MM.1S (cell line): Measurements from ENCODE around the gene FUOM.

Experiments used
- DNase-seq: peaks from one replicate; pipeline ENCODE4 v3.0.0-alpha.2; 2015
- H2AFZ ChIP-seq: fragments of 300-600 bp; sonication (generic); 2 replicates; pipeline ENCODE4 v1.6.0; 2016; ENCODE audit warnings: antibody characterized with exemption, low read length
- H3F3A ChIP-seq: fragments of 300-600 bp; sonication (generic); 2 replicates; pipeline ENCODE4 v1.6.1; 2016; ENCODE audit warnings: mild to moderate bottlenecking, antibody characterized with exemption, low read length, moderate library complexity, mixed read lengths; ENCODE audit not compliant: insufficient read depth
- H3K27ac ChIP-seq: fragments of 300-600 bp; sonication (generic); 2 replicates; pipeline ENCODE4 v1.5.1; 2016; ENCODE audit warnings: mild to moderate bottlenecking, low read length
- H3K27me3 ChIP-seq: fragments of 300-600 bp; sonication (generic); replicated peaks from 2 replicates; pipeline ENCODE4 v1.6.0; 2016; ENCODE audit warnings: low read length; ENCODE audit not compliant: insufficient read depth
- H3K36me3 ChIP-seq: fragments of 300-600 bp; sonication (generic); replicated peaks from 2 replicates; pipeline ENCODE4 v1.6.1; 2016; ENCODE audit warnings: mild to moderate bottlenecking, low read length, mixed read lengths; ENCODE audit not compliant: insufficient read depth
- H3K4me1 ChIP-seq: fragments of 300-600 bp; sonication (generic); 2 replicates; pipeline ENCODE4 v1.6.1; 2016; ENCODE audit warnings: low read length, mixed read lengths
- H3K4me2 ChIP-seq: fragments of 300-600 bp; sonication (generic); 2 replicates; pipeline ENCODE4 v1.6.0; 2016; ENCODE audit warnings: low read depth, low read length
- H3K4me3 ChIP-seq: fragments of 300-600 bp; sonication (generic); 2 replicates; pipeline ENCODE4 v1.5.1; 2016; ENCODE audit warnings: low read length, mixed read lengths
- H3K79me2 ChIP-seq: fragments of 300-600 bp; sonication (generic); 2 replicates; pipeline ENCODE4 v1.6.1; 2016; ENCODE audit warnings: mixed run types, low read length, mixed read lengths
- H3K9ac ChIP-seq: fragments of 300-600 bp; sonication (generic); 2 replicates; pipeline ENCODE4 v1.6.1; 2016; ENCODE audit warnings: low read length, mixed read lengths
- H3K9me2 ChIP-seq: fragments of 300-600 bp; sonication (generic); replicated peaks from 2 replicates; pipeline ENCODE4 v1.6.1; 2016; ENCODE audit warnings: mild to moderate bottlenecking, low read length, mixed read lengths; ENCODE audit not compliant: insufficient read depth
- H3K9me3 ChIP-seq: fragments of 300-600 bp; sonication (generic); replicated peaks from 2 replicates; pipeline ENCODE4 v1.6.1; 2016; ENCODE audit warnings: mild to moderate bottlenecking, low read length, mixed read lengths; ENCODE audit not compliant: insufficient read depth
- H4K20me1 ChIP-seq: fragments of 300-600 bp; sonication (generic); 2 replicates; pipeline ENCODE4 v1.6.1; 2016; ENCODE audit warnings: mild to moderate bottlenecking, low read length, moderate library complexity, mixed read lengths; ENCODE audit not compliant: insufficient read depth
- EZH2 ChIP-seq: fragments of 300-600 bp; sonication (generic); optimal IDR thresholded peaks from 2 replicates; pipeline ENCODE3; 2017; ENCODE audit warnings: low read depth, mild to moderate bottlenecking, antibody characterized with exemption, low read length, mixed read lengths
- EZH2phosphoT487 ChIP-seq: fragments of 300-600 bp; sonication (generic); IDR thresholded peaks from 2 replicates; pipeline ENCODE4 v1.6.1; 2018; ENCODE audit warnings: antibody characterized with exemption, low read length
- TF ChIP-seq, protein P1 (sequence below): fragments of 300-600 bp; sonication (generic); IDR thresholded peaks from 2 replicates; pipeline ENCODE4 v1.5.1; 2016; ENCODE audit warnings: antibody characterized with exemption, low read length, mixed read lengths

Gene FUOM

DNA sequence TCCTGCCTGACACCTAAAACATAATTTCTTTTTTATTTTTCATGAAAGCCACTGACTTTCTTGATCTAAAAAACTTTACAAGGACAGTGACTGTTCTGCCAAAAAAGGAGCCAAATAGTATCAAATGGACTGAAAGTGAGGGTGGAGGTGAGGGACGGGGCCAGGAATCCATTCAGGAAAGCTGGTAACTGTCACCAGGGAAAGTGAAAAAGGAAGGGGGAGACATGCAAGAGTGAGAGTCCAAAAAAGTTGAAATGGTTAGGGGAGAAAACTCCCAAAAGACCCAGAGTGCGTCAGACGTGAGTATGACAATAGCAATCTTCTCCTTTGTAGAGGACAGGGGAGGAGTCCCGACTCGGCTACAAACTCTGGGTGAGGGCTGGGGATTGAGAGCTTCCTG lies 13.6 kb downstream of the FUOM start:
- H3K27ac ChIP-seq: no peak overlapping the region

DNA sequence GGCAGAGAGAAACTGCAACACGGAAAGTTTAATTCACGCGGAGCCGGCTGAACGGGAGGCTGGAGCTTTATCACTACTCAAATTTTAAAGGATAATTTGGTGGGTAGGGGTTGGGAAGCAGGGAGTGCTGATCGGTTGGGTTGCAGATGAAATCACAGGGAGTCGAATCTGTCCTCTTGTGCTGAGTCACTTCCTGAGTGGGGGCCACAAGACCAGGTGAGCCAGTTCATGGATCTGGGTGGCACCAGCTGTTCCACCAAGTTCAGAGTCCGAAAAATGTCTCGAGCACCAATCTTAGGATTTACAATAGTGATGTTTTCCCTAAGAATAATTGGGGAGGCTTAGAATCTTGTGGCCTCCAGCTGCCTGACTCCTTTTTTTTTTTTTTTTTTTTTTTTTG lies 14.3 kb downstream of the FUOM start:
- Histone ChIP-seq H3K4me2 (no peak overlapping the region), H3K36me3 (no peaks in the 10 kb centered on the region), H4K20me1 (no peaks in the 10 kb centered on the region), H3K27me3 (peaks cover 61% of the 10 kb centered on the region), H2AFZ (no peak overlapping the region), H3K9ac (no peak overlapping the region), H3K27ac (no peak overlapping the region), H3K9me3 (no peaks in the 10 kb centered on the region), H3K4me1 (no peaks in the 10 kb centered on the region), H3F3A (no peaks in the 10 kb centered on the region), H3K79me2 (no peaks in the 10 kb centered on the region), H3K4me3 (no peak overlapping the region), H3K9me2 (no peaks in the 10 kb centered on the region)
- TF ChIP-seq, protein P1, sequence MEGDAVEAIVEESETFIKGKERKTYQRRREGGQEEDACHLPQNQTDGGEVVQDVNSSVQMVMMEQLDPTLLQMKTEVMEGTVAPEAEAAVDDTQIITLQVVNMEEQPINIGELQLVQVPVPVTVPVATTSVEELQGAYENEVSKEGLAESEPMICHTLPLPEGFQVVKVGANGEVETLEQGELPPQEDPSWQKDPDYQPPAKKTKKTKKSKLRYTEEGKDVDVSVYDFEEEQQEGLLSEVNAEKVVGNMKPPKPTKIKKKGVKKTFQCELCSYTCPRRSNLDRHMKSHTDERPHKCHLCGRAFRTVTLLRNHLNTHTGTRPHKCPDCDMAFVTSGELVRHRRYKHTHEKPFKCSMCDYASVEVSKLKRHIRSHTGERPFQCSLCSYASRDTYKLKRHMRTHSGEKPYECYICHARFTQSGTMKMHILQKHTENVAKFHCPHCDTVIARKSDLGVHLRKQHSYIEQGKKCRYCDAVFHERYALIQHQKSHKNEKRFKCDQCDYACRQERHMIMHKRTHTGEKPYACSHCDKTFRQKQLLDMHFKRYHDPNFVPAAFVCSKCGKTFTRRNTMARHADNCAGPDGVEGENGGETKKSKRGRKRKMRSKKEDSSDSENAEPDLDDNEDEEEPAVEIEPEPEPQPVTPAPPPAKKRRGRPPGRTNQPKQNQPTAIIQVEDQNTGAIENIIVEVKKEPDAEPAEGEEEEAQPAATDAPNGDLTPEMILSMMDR: no peak
- TF ChIP-seq EZH2phosphoT487: no peak
- TF ChIP-seq EZH2: no peak
- DNase-seq: no peak

More for the DNA sequence above, 13.6 kb downstream of the FUOM start:
- Histone ChIP-seq H3K4me3 (no peak overlapping the region), H4K20me1 (no peaks in the 10 kb centered on the region), H3K9me2 (no peaks in the 10 kb centered on the region), H3K4me2 (no peak overlapping the region), H2AFZ (no peak overlapping the region), H3K9me3 (no peaks in the 10 kb centered on the region), H3K9ac (no peak overlapping the region), H3K36me3 (no peaks in the 10 kb centered on the region), H3K4me1 (no peaks in the 10 kb centered on the region), H3K27me3 (peaks cover 61% of the 10 kb centered on the region), H3K79me2 (no peaks in the 10 kb centered on the region), H3F3A (no peaks in the 10 kb centered on the region)
- no peak for DNase-seq
- TF ChIP-seq, protein P1: no peak
- TF ChIP-seq EZH2 (no peak), EZH2phosphoT487 (no peak)

DNA sequence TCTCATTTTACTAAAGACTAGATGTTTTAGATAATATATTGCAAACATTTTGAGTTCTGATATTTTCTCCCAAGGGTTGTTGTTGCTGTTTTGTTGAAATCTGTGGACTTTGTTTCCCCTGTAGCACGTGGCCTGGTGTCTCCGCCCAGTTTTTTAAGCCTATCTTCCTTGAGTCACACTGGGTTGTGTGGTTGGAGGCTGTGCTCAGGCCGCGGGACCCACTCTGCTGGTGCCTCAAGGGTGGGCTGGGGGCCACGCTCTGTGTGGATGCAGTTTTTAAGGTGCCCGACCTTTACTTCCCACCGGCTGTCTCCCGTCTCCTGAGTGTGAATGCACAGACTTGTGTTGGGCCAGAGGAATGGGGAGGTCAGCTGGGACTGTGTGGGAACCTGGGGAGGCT lies 14.9 kb downstream of the FUOM start:
- no peak overlapping the region for H3K4me2 ChIP-seq

More for the DNA sequence above, 14.9 kb downstream of the FUOM start:
- H3K27me3 ChIP-seq: peaks cover 61% of the 10 kb centered on the region
- no peak overlapping the region for H3K4me3 ChIP-seq
- TF ChIP-seq EZH2 (no peak), EZH2phosphoT487 (no peak)
- TF ChIP-seq, protein P1: no peak
- H3K9me3 ChIP-seq: no peaks in the 10 kb centered on the region
- no peak overlapping the region for H3K27ac ChIP-seq
- no peaks in the 10 kb centered on the region for H3F3A ChIP-seq
- H3K36me3 ChIP-seq: no peaks in the 10 kb centered on the region
- no peaks in the 10 kb centered on the region for H3K79me2 ChIP-seq
- H2AFZ ChIP-seq: no peak overlapping the region
- DNase-seq: no peak
- H4K20me1 ChIP-seq: no peaks in the 10 kb centered on the region
- H3K9ac ChIP-seq: no peak overlapping the region
- H3K9me2 ChIP-seq: no peaks in the 10 kb centered on the region
- H3K4me1 ChIP-seq: no peaks in the 10 kb centered on the region
